Epithelial cell of esophagus (primary cell): ENCODE data around the gene GALNT12.

Source experiments
- DNase-seq: peaks from one replicate; pipeline ENCODE4 v3.0.0; 2010; ENCODE audit warnings: low read depth
- H3K4me3 ChIP-seq: 2 replicates; pipeline ENCODE4 v1.5.1; 2011; ENCODE audit warnings: mild to moderate bottlenecking, low read length, control low read depth
- TF ChIP-seq, protein P1 (sequence below): IDR thresholded peaks from 2 replicates; pipeline ENCODE4 v1.5.1; 2011; ENCODE audit warnings: low read depth, mild to moderate bottlenecking, low read length, control low read depth, inconsistent platforms; ENCODE audit not compliant: insufficient read depth; ENCODE audit errors: missing control alignments

The GALNT12 gene

DNA sequence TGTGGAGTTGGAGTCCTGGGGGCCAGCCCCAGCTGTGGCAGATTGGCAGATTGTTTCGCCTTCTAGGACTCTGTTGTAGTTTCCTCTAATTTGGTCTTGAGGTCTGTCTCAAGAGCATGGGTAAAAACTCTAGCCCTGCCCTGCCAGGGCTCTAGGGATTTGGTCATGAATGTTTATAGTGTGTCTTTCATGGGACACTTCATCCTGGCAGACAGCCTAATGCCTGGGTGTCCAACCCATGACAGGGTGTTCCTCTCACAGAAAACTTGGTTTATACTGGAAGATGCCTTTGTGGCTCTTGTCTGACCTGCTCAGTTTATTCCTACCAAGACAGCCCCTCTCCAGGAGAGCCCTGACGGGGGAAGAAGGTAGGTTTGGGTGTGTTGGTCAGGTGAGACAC, 45.5 kb downstream of the GALNT12 start:
- TF ChIP-seq, protein P1, sequence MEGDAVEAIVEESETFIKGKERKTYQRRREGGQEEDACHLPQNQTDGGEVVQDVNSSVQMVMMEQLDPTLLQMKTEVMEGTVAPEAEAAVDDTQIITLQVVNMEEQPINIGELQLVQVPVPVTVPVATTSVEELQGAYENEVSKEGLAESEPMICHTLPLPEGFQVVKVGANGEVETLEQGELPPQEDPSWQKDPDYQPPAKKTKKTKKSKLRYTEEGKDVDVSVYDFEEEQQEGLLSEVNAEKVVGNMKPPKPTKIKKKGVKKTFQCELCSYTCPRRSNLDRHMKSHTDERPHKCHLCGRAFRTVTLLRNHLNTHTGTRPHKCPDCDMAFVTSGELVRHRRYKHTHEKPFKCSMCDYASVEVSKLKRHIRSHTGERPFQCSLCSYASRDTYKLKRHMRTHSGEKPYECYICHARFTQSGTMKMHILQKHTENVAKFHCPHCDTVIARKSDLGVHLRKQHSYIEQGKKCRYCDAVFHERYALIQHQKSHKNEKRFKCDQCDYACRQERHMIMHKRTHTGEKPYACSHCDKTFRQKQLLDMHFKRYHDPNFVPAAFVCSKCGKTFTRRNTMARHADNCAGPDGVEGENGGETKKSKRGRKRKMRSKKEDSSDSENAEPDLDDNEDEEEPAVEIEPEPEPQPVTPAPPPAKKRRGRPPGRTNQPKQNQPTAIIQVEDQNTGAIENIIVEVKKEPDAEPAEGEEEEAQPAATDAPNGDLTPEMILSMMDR: no peak
- H3K4me3 ChIP-seq: no peak overlapping the region
- DNase-seq: no peak

DNA sequence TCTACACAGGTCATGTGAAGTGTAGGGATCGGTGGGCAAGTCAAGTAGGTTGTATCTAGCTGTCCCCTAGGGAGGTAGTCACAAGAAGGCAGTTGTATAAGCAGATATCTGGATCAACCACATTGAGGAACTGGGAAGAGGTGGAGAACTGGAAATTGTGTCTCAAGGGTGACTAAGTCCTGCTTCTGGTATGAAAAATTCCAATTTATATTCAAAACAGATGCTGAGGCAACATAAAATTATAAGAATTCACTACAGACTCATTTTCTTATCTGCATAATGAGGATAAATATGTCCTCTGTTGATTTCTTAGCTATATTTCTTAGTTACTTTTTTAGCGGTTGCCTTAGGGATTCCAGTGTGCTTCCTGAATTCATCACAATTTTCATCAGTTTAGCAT, 46.8 kb downstream of the GALNT12 start:
- TF ChIP-seq, protein P1: no peak
- no peak overlapping the region for H3K4me3 ChIP-seq
- no peak for DNase-seq

DNA sequence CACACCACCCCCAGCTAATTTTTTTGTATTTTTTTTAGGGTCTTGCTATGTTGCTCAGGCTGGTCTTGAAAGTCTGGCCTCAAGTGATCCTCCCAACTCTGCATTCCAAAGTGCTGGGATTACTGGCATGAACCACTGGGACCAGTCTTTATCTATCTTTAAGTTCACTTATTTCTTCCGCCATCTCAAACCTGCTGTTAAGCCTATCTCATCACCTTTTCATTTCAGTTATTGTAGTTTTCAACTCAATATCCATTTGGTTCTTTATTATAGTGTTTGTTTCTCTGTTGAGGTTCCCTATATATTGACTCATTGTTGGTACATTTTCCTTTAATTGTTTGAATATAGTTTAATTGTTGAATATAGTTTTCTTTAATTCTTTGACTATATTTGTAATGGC, 48.1 kb downstream of the GALNT12 start:
- no peak for DNase-seq
- H3K4me3 ChIP-seq: no peak overlapping the region
- TF ChIP-seq, protein P1: no peak

DNA sequence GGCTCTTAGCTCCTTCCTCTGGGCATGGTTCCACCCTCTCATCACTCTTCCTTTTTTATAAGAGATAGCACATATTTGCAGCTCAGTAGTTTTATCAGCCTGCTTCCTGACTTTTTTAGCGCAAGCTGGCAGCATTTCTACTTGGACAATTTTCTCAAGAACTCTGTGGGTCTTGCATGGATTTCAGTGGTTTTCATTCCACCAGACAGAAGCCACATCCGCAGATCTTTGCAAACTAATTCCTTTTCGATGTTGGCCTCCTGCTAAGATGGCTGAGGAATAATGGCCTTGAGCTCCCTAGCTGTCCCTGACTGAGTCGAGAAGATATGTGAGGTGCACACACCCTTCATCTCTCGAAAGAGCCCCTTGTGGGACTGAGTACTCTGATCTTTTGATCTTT, 49.5 kb downstream of the GALNT12 start:
- TF ChIP-seq, protein P1: no peak
- H3K4me3 ChIP-seq: no peak overlapping the region
- no peak for DNase-seq

DNA sequence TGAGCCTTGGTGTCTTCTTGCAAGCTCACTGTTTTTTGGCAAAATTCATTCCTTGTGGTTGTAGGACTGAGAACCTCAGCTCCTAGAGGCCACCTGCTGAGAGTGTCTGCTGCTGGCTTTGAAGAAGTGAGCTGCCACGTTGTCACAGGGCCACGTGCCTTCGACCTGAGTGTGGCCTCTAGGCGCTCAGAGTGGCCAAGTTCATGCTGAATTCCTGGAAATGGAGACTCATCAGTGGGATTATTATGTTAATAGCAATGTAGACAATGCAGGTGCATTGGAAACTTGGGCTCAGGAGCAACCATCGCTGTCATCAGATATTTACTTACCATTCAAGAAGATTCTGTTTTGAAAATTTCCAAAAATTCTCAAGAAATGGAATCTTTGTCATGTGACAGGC, 52.5 kb downstream of the GALNT12 start:
- DNase-seq: no peak
- TF ChIP-seq, protein P1: no peak
- H3K4me3 ChIP-seq: no peak overlapping the region

DNA sequence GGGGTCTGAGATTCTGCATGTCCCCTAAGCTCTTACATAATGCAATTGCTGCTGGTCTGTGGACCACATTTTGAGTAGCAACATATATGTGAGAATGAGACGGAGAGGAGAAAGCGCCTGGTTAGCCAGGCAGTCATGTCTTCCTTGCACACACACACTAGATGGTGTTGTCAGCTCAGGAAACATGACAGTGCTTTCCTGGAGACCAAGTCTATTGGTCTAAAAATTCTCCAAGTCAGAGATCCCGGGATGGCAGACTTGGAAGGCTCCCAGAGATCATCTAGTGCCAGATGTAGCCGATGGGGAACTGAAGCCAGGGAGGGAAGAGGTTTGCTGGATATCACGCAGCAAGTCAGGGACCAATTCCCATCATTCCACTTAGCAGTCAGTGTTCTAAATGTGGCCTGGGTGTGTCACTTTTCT, 53.4 kb downstream of the GALNT12 start:
- TF ChIP-seq, protein P1: no peak
- peak; percentile 56 for DNase-seq
- H3K4me3 ChIP-seq: no peak overlapping the region

DNA sequence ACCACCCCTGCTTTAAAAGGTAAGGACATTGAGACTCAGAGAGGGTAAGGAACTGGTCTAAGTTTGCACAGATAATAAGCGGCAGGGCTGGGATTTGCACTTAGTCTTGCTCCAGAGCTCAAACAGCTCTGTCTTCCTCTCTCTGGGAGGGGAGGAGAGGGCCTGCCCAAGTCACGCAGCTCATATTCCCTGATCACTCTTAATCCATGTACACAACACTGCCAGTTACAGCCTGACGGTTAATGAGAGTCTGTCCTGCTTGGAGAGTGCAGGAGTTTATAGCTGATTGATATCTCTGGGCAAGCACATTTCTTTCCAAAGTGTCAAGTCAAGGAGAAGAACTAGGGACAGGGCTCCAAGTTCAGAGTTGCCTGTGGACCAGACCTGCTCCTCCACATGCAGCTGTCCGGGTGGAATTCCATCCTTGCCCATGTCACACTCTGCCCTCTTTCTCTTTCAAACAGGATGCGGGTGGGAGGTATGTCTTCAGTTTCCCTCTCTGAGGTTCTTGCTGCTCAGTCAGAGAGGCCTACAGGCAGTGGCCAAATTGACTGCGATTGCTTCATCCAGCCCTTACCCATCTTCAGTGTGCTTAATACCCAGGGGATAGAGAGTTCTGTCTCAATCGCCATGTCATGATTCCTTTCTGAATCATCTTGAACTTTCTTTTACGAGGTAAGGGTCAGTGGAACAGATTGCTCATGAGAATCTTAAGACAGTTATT, 54.5 kb downstream of the GALNT12 start:
- no peak overlapping the region for H3K4me3 ChIP-seq
- no peak for DNase-seq
- TF ChIP-seq, protein P1: no peak
